Measurements from ENCODE around the gene MYRFL.

Gene MYRFL

GRCh38 chr12:69935651-69936100, 110.6 kb downstream of the MYRFL start:
- Histone ChIP-seq H2AFZ (ENCODE audit: low read depth) (no peak overlapping the region), H3K4me2 (no peak overlapping the region), H3K4me3 (IDR thresholded peaks at IDR 0.05; ENCODE audit: insufficient read depth, low read depth, low read length) (no peak overlapping the region), H3K4me1 (ENCODE audit: low read depth, poor library complexity, severe bottlenecking) (no peaks in the 10 kb centered on the region), H3K27ac (no peak overlapping the region), H3K9ac (no peak overlapping the region), H3K27me3 (ENCODE audit: insufficient read depth, low read depth) (no peaks in the 10 kb centered on the region), H3K79me2 (ENCODE audit: insufficient read depth, low read depth) (no peaks in the 10 kb centered on the region), H4K20me1 (ENCODE audit: insufficient read depth) (no peaks in the 10 kb centered on the region), H3K36me3 (ENCODE audit: insufficient read depth) (no peaks in the 10 kb centered on the region)
- no peak for TF ChIP-seq CTCF (conservative IDR thresholded peaks at IDR 0.05; ENCODE audit: low read depth, low read length)

- H3K79me2 ChIP-seq (ENCODE audit: insufficient read depth, low read depth), result no peaks in the 10 kb centered on the region
- H3K4me3 ChIP-seq (IDR thresholded peaks at IDR 0.05; ENCODE audit: insufficient read depth, low read depth, low read length), result no peak overlapping the region
- no peaks in the 10 kb centered on the region for H4K20me1 ChIP-seq (ENCODE audit: insufficient read depth)
- no peak for TF ChIP-seq CTCF (conservative IDR thresholded peaks at IDR 0.05; ENCODE audit: low read depth, low read length)
- H3K4me2 ChIP-seq, result no peak overlapping the region
- H3K27me3 ChIP-seq (ENCODE audit: insufficient read depth, low read depth), result no peaks in the 10 kb centered on the region
- H2AFZ ChIP-seq (ENCODE audit: low read depth), result no peak overlapping the region
- no peak overlapping the region for H3K27ac ChIP-seq
- H3K36me3 ChIP-seq (ENCODE audit: insufficient read depth), result no peaks in the 10 kb centered on the region
- H3K4me1 ChIP-seq (ENCODE audit: low read depth, poor library complexity, severe bottlenecking), result no peaks in the 10 kb centered on the region
- no peak overlapping the region for H3K9ac ChIP-seq
Measured at GRCh38 chr12:69936214-69936731, 111.2 kb downstream of the MYRFL start.

- no peak overlapping the region for H3K4me2 ChIP-seq
- no peaks in the 10 kb centered on the region for H3K36me3 ChIP-seq (ENCODE audit: insufficient read depth)
- H4K20me1 ChIP-seq (ENCODE audit: insufficient read depth), result no peaks in the 10 kb centered on the region
- H3K79me2 ChIP-seq (ENCODE audit: insufficient read depth, low read depth), result no peaks in the 10 kb centered on the region
- TF ChIP-seq CTCF (conservative IDR thresholded peaks at IDR 0.05; ENCODE audit: low read depth, low read length), result no peak
- H3K27me3 ChIP-seq (ENCODE audit: insufficient read depth, low read depth), result no peaks in the 10 kb centered on the region
- no peak overlapping the region for H2AFZ ChIP-seq (ENCODE audit: low read depth)
- no peak overlapping the region for H3K27ac ChIP-seq
- H3K4me3 ChIP-seq (IDR thresholded peaks at IDR 0.05; ENCODE audit: insufficient read depth, low read depth, low read length), result no peak overlapping the region
- H3K9ac ChIP-seq, result no peak overlapping the region
- no peaks in the 10 kb centered on the region for H3K4me1 ChIP-seq (ENCODE audit: low read depth, poor library complexity, severe bottlenecking)
Measured at GRCh38 chr12:69936766-69937165, 111.7 kb downstream of the MYRFL start.

GRCh38 chr12:69947123-69947522, 122.1 kb downstream of the MYRFL start:
- no peak overlapping the region for H3K27ac ChIP-seq
- no peak overlapping the region for H3K4me3 ChIP-seq (IDR thresholded peaks at IDR 0.05; ENCODE audit: insufficient read depth, low read depth, low read length)
- no peak overlapping the region for H2AFZ ChIP-seq (ENCODE audit: low read depth)
- TF ChIP-seq CTCF (conservative IDR thresholded peaks at IDR 0.05; ENCODE audit: low read depth, low read length), result no peak
- no peak overlapping the region for H3K9ac ChIP-seq
- H3K79me2 ChIP-seq (ENCODE audit: insufficient read depth, low read depth), result no peaks in the 10 kb centered on the region
- H3K36me3 ChIP-seq (ENCODE audit: insufficient read depth), result no peaks in the 10 kb centered on the region
- H3K27me3 ChIP-seq (ENCODE audit: insufficient read depth, low read depth), result no peaks in the 10 kb centered on the region
- no peaks in the 10 kb centered on the region for H4K20me1 ChIP-seq (ENCODE audit: insufficient read depth)
- no peak overlapping the region for H3K4me2 ChIP-seq
- no peaks in the 10 kb centered on the region for H3K4me1 ChIP-seq (ENCODE audit: low read depth, poor library complexity, severe bottlenecking)
